Measurements from ENCODE around the gene ABCD4. TPM values are rescaled to one million over a fixed set of nuclear protein-coding genes. Genes with fewer than 3 reads are reported as not detected.

ABCD4 gene
- total and polyA plus RNA-seq, 2 donors (not counting 3 experiments of a cell fraction or from before 2014, with no cell fraction given): 58.2 to 84.2 TPM

GRCh38 chr14:74278080-74278479, 24.7 kb downstream of the ABCD4 start:
- no TSS peak for BruUV-seq (replicated peaks)
- no peak overlapping the region for H3K27ac ChIP-seq (ENCODE audit: insufficient read depth, low read depth, low read length)
- no peak overlapping the region for H3K4me2 ChIP-seq (ENCODE audit: insufficient read depth, low read length)
- H4K20me1 ChIP-seq (replicated peaks; ENCODE audit: control insufficient read depth, extremely low read depth, insufficient read depth, low read length): no peaks in the 10 kb centered on the region
- H3K9me1 ChIP-seq (replicated peaks; ENCODE audit: control insufficient read depth, extremely low read depth, insufficient read depth, low read length): no peaks in the 10 kb centered on the region
- H3K36me3 ChIP-seq (ENCODE audit: control insufficient read depth in 2 of 2, extremely low read depth in 1 of 2, insufficient read depth in 2 of 2, low read length in 2 of 2): no peaks in the 10 kb centered on the region
- H3K9me3 ChIP-seq (replicated peaks; ENCODE audit: control insufficient read depth, insufficient read depth, low read length): no peaks in the 10 kb centered on the region
- ChIA-PET CTCF (interaction anchor here (0.9 to 2.9 kb wide), 9 partner anchors 9 to 182 kb away, joined by 3 to 12 read pairs (median 5); partner anchors contain the start of gene ABCD4), POLR2A (no interaction called here)
- no peak for DNase-seq (ENCODE audit: low read depth, low spot score)
- no peaks in the 10 kb centered on the region for H3K27me3 ChIP-seq (ENCODE audit: control insufficient read depth in 2 of 2, insufficient read depth in 2 of 2, low read length in 2 of 2)
- no peaks in the 10 kb centered on the region for H3K79me2 ChIP-seq (ENCODE audit: control insufficient read depth, insufficient read depth, low read length)
- H3K4me3 ChIP-seq (replicated peaks in 1 of 3; ENCODE audit: insufficient read depth in 1 of 3, low read depth in 1 of 3, low read length in 3 of 3): no peak overlapping the region
- TF ChIP-seq MAX (IDR thresholded peaks at IDR 0.05; ENCODE audit: insufficient read depth, insufficient read length): no peak
- TF ChIP-seq POLR2A (IDR thresholded peaks at IDR 0.05; ENCODE audit: low read depth, low read length): no peak
- no peak for TF ChIP-seq POLR2AphosphoS5 (IDR thresholded peaks at IDR 0.05; ENCODE audit: insufficient read depth, low read depth, low read length)
- no peak for TF ChIP-seq CTCF (IDR thresholded peaks at IDR 0.05; ENCODE audit: extremely low read depth in 1 of 2, insufficient read depth in 1 of 2, low read depth in 1 of 2, low read length in 2 of 2)
- TF ChIP-seq GATA2 (IDR thresholded peaks at IDR 0.05; ENCODE audit: insufficient read depth, insufficient read length, low read depth, low read length): no peak
- no peak for TF ChIP-seq JUN (IDR thresholded peaks at IDR 0.05; ENCODE audit: borderline replicate concordance, insufficient read depth, insufficient read length, low read depth)
- no peak for TF ChIP-seq MYC (IDR thresholded peaks at IDR 0.05; ENCODE audit: low read depth, low read length)
- TF ChIP-seq EZH2 (IDR thresholded peaks at IDR 0.05; ENCODE audit: borderline replicate concordance, low read depth, low read length, severe bottlenecking): no peak
- no peak for TF ChIP-seq FOS (IDR thresholded peaks at IDR 0.05; ENCODE audit: borderline replicate concordance, insufficient read depth, low read length)
- no peak overlapping the region for H2AFZ ChIP-seq (ENCODE audit: low read depth, low read length)
- H3K9ac ChIP-seq (replicated peaks; ENCODE audit: extremely low read depth, insufficient read depth, low read length): no peak overlapping the region
- H3K4me1 ChIP-seq (ENCODE audit: control insufficient read depth, extremely low read depth, insufficient read depth, low read length): no peaks in the 10 kb centered on the region
- intact Hi-C loops (cut with micrococcal nuclease) (no loop called here), dilution Hi-C loops (cut with MboI; ENCODE audit: extremely low pct_ligation_motif_present, low sequenced_read_pairs) (no loop called here)
- FAIRE-seq: no peak
